ENCODE data around the gene SORCS2. TPM values are rescaled to one million over a fixed set of nuclear protein-coding genes. Genes with fewer than 3 reads are reported as not detected.
A peak's percentile ranks its signal among the peaks of the same experiment; 100 is the strongest.

Gene SORCS2
- total and polyA plus RNA-seq, 4 donors = 2.2 to 7.7 (median 2.5) TPM

GRCh38 chr4:7403001-7403400, 210.7 kb downstream of the SORCS2 start:
- H3K9ac ChIP-seq (ENCODE audit: insufficient read depth in 1 of 2, low read length in 2 of 2) = no peak overlapping the region
- peaks cover 0 to 3% (median 1%) of the 10 kb centered on the region in 4 donors for H3K9me3 ChIP-seq (ENCODE audit: control insufficient read depth in 4 of 4, insufficient read depth in 3 of 4, low read length in 3 of 4)
- ATAC-seq (ENCODE audit: insufficient read depth, low FRiP score) = no peak
- peaks cover 0 to 5% (median 0%) of the 10 kb centered on the region in 5 donors for H3K4me1 ChIP-seq (ENCODE audit: control insufficient read depth in 5 of 5, insufficient read depth in 5 of 5, low read length in 5 of 5)
- no peak for TF ChIP-seq CTCF (IDR thresholded peaks at IDR 0.05; ENCODE audit: control extremely low read depth, extremely low read depth)
- DNase-seq = no peak
- H3K27me3 ChIP-seq (ENCODE audit: control insufficient read depth in 3 of 3, insufficient read depth in 3 of 3, low read length in 2 of 3) = peaks cover 0 to 4% (median 0%) of the 10 kb centered on the region in 3 donors
- no peaks in the 10 kb centered on the region for H3K36me3 ChIP-seq (ENCODE audit: control insufficient read depth in 4 of 4, insufficient read depth in 4 of 4, low read length in 4 of 4)
- no peak overlapping the region for H3K4me3 ChIP-seq
- 45 to 78% methylated on average over 3 of the region's 3 CpGs for WGBS, 2 donors
- no peak overlapping the region for H3K27ac ChIP-seq (ENCODE audit: low read depth in 1 of 2, low read length in 1 of 2)

GRCh38 chr4:7408166-7408565, 215.8 kb downstream of the SORCS2 start:
- no peak for ATAC-seq (ENCODE audit: insufficient read depth, low FRiP score)
- H3K9me3 ChIP-seq (ENCODE audit: control insufficient read depth in 4 of 4, insufficient read depth in 3 of 4, low read length in 3 of 4) = peaks cover 0 to 8% (median 4%) of the 10 kb centered on the region in 4 donors

GRCh38 chr4:7410446-7410845, 218.1 kb downstream of the SORCS2 start:
- Histone ChIP-seq H3K36me3 (ENCODE audit: control insufficient read depth in 4 of 4, insufficient read depth in 4 of 4, low read length in 4 of 4) (no peaks in the 10 kb centered on the region), H3K4me3 (no peak overlapping the region), H3K9me3 (ENCODE audit: control insufficient read depth in 4 of 4, insufficient read depth in 3 of 4, low read length in 3 of 4) (peaks cover 0 to 8% (median 4%) of the 10 kb centered on the region in 4 donors), H3K9ac (ENCODE audit: insufficient read depth in 1 of 2, low read length in 2 of 2) (no peak overlapping the region), H3K4me1 (ENCODE audit: control insufficient read depth in 5 of 5, insufficient read depth in 5 of 5, low read length in 5 of 5) (peaks cover 0 to 13% (median 0%) of the 10 kb centered on the region in 5 donors), H3K27me3 (ENCODE audit: control insufficient read depth in 3 of 3, insufficient read depth in 3 of 3, low read length in 2 of 3) (no peaks in the 10 kb centered on the region), H3K27ac (ENCODE audit: low read depth in 1 of 2, low read length in 1 of 2) (no peak overlapping the region)
- DNase-seq (peak; percentile 72 to 90 (median 89)), ATAC-seq (ENCODE audit: insufficient read depth, low FRiP score) (no peak)
- 47 to 68% methylated on average over 1 of the region's 1 CpG for WGBS, 2 donors
- no peak for TF ChIP-seq CTCF (IDR thresholded peaks at IDR 0.05; ENCODE audit: control extremely low read depth, extremely low read depth)

More at GRCh38 chr4:7408166-7408565, 215.8 kb downstream of the SORCS2 start:
- TF ChIP-seq CTCF (IDR thresholded peaks at IDR 0.05; ENCODE audit: control extremely low read depth, extremely low read depth) = no peak
- H3K4me3 ChIP-seq = no peak overlapping the region
- no peaks in the 10 kb centered on the region for H3K27me3 ChIP-seq (ENCODE audit: control insufficient read depth in 3 of 3, insufficient read depth in 3 of 3, low read length in 2 of 3)
- H3K27ac ChIP-seq (ENCODE audit: low read depth in 1 of 2, low read length in 1 of 2) = no peak overlapping the region
- H3K36me3 ChIP-seq (ENCODE audit: control insufficient read depth in 4 of 4, insufficient read depth in 4 of 4, low read length in 4 of 4) = no peaks in the 10 kb centered on the region
- WGBS, 2 donors = 87 to 96% methylated on average over 4 of the region's 4 CpGs
- no peak for DNase-seq
- no peak overlapping the region for H3K9ac ChIP-seq (ENCODE audit: insufficient read depth in 1 of 2, low read length in 2 of 2)
- H3K4me1 ChIP-seq (ENCODE audit: control insufficient read depth in 5 of 5, insufficient read depth in 5 of 5, low read length in 5 of 5) = peaks cover 0 to 13% (median 0%) of the 10 kb centered on the region in 5 donors

GRCh38 chr4:7411491-7411890, 219.2 kb downstream of the SORCS2 start:
- Histone ChIP-seq H3K36me3 (ENCODE audit: control insufficient read depth in 4 of 4, insufficient read depth in 4 of 4, low read length in 4 of 4) (no peaks in the 10 kb centered on the region), H3K9ac (ENCODE audit: insufficient read depth in 1 of 2, low read length in 2 of 2) (no peak overlapping the region), H3K4me3 (no peak overlapping the region), H3K4me1 (ENCODE audit: control insufficient read depth in 5 of 5, insufficient read depth in 5 of 5, low read length in 5 of 5) (peaks cover 0 to 13% (median 7%) of the 10 kb centered on the region in 5 donors), H3K27me3 (ENCODE audit: control insufficient read depth in 3 of 3, insufficient read depth in 3 of 3, low read length in 2 of 3) (no peaks in the 10 kb centered on the region), H3K27ac (ENCODE audit: low read depth in 1 of 2, low read length in 1 of 2) (no peak overlapping the region), H3K9me3 (ENCODE audit: control insufficient read depth in 4 of 4, insufficient read depth in 3 of 4, low read length in 3 of 4) (peaks cover 0 to 8% (median 4%) of the 10 kb centered on the region in 4 donors)
- 78 to 88% methylated on average over 1 of the region's 1 CpG for WGBS, 2 donors
- ATAC-seq (ENCODE audit: insufficient read depth, low FRiP score) = no peak
- no peak for DNase-seq
- TF ChIP-seq CTCF (IDR thresholded peaks at IDR 0.05; ENCODE audit: control extremely low read depth, extremely low read depth) = no peak
